Superior temporal gyrus (tissue), 1 donor: ENCODE data around the gene LIX1.
A peak's percentile ranks its signal among the peaks of the same experiment; 100 is the strongest.

Experiments
- DNase-seq: peaks from one replicate; pipeline ENCODE4 v3.0.0-alpha.2; 2016; ENCODE audit errors: extremely low spot score

The LIX1 gene

GRCh38 chr5:97074859-97075489 is 67.4 kb downstream of the LIX1 start:
- DNase-seq, result no peak

- no peak for DNase-seq
Measured at GRCh38 chr5:97073420-97073819, 69.0 kb downstream of the LIX1 start.

- no peak for DNase-seq
Measured at GRCh38 chr5:97072696-97073095, 69.7 kb downstream of the LIX1 start.

- no peak for DNase-seq
Measured at GRCh38 chr5:97071993-97072392, 70.4 kb downstream of the LIX1 start.

- peak; percentile 65 for DNase-seq
Measured at GRCh38 chr5:97071101-97071500, 71.3 kb downstream of the LIX1 start.

- no peak for DNase-seq
Measured at GRCh38 chr5:97070234-97070633, 72.2 kb downstream of the LIX1 start.

GRCh38 chr5:97067296-97067850 is 75.0 kb downstream of the LIX1 start:
- DNase-seq, result no peak

GRCh38 chr5:97065475-97065874 is 76.9 kb downstream of the LIX1 start:
- DNase-seq, result no peak

GRCh38 chr5:97063251-97063650 is 79.2 kb downstream of the LIX1 start:
- no peak for DNase-seq

GRCh38 chr5:97062046-97062445 is 80.4 kb downstream of the LIX1 start:
- DNase-seq, result no peak

- DNase-seq, result no peak
Measured at GRCh38 chr5:97056263-97056662, 86.1 kb downstream of the LIX1 start.

- DNase-seq, result no peak
Measured at GRCh38 chr5:97049175-97049574, 93.2 kb downstream of the LIX1 start.

- DNase-seq, result peak; percentile 6
Measured at GRCh38 chr5:97047076-97047475, 95.3 kb downstream of the LIX1 start.

GRCh38 chr5:97046270-97046982 is 96.0 kb downstream of the LIX1 start:
- DNase-seq, result peak; percentile 8

- DNase-seq, result peak; percentile 8
Measured at GRCh38 chr5:97044052-97044451, 98.4 kb downstream of the LIX1 start.

GRCh38 chr5:97043511-97043910 is 98.9 kb downstream of the LIX1 start:
- no peak for DNase-seq

GRCh38 chr5:97042996-97043395 is 99.4 kb downstream of the LIX1 start:
- no peak for DNase-seq
